IMR-90 (cell line): ENCODE measurements around the gene TCEAL1. TPM values are rescaled to one million over a fixed set of nuclear protein-coding genes. Genes with fewer than 3 reads are reported as not detected.

Experiments
- ATAC-seq: fragments of 200-7000 bp; cut with Tn5 transposase; 2 replicates; pipeline ENCODE4 v1.9.1; 2020; ENCODE audit warnings: low read depth, mild to moderate bottlenecking, moderate library complexity
- BruUV-seq: library from RNA; stranded (reverse); fragments of 400-500 nt; replicated peaks from 2 replicates; lab custom pipeline; 2021; lab: Mats Ljungman, UMichigan
- CTCF ChIA-PET: fragments of 300-600 bp; formaldehyde crosslinking; extraction: SDS; loops from one replicate; lab custom pipeline; 2021; ENCODE audit warnings: antibody characterized with exemption; lab: Yijun Ruan, JAX
- POLR2A ChIA-PET: fragments of 300-600 bp; sonication (Branson Sonifier 250); formaldehyde crosslinking; loops from one replicate; lab custom pipeline; 2022; ENCODE audit warnings: antibody characterized with exemption; ENCODE audit not compliant: unreplicated experiment; lab: Charles Lee
- DNase-seq: peaks from one replicate; pipeline ENCODE4 v3.0.0; 2013
- H2AFZ ChIP-seq: replicated peaks from 2 replicates; pipeline ENCODE3; 2013; ENCODE audit warnings: low read length, mild to moderate bottlenecking; ENCODE audit not compliant: poor library complexity
- H2AK5ac ChIP-seq: 2 replicates; pipeline ENCODE4 v1.6.1; 2013; ENCODE audit warnings: low read depth, low read length, inconsistent platforms
- H2AK9ac ChIP-seq: replicated peaks from 2 replicates; pipeline ENCODE3; 2013; ENCODE audit warnings: mild to moderate bottlenecking, low read depth, low read length, moderate library complexity; ENCODE audit not compliant: poor library complexity
- H2BK120ac ChIP-seq: 2 replicates; pipeline ENCODE4 v1.6.1; 2013; ENCODE audit warnings: low read depth, low read length, inconsistent platforms
- H2BK15ac ChIP-seq: 3 replicates; pipeline ENCODE4 v1.6.1; 2013; ENCODE audit warnings: low read depth, low read length, inconsistent platforms
- H2BK20ac ChIP-seq: 2 replicates; pipeline ENCODE4 v1.6.1; 2013; ENCODE audit warnings: low read depth, mild to moderate bottlenecking, inconsistent platforms, low read length, moderate library complexity
- H2BK5ac ChIP-seq: 2 replicates; pipeline ENCODE4 v1.6.1; 2013; ENCODE audit warnings: mild to moderate bottlenecking, low read depth, low read length, inconsistent platforms; ENCODE audit not compliant: poor library complexity, severe bottlenecking
- H3K14ac ChIP-seq: replicated peaks from 2 replicates; pipeline ENCODE4 v1.6.1; 2013; ENCODE audit warnings: low read depth, low read length, inconsistent platforms
- H3K18ac ChIP-seq: 2 replicates; pipeline ENCODE4 v1.6.1; 2013; ENCODE audit warnings: low read depth, low read length, control low read depth
- H3K23ac ChIP-seq: 2 replicates; pipeline ENCODE4 v1.6.1; 2013; ENCODE audit warnings: low read depth, low read length, inconsistent platforms
- H3K27ac ChIP-seq: 2 replicates; pipeline ENCODE4 v1.5.1; 2013; ENCODE audit warnings: mild to moderate bottlenecking, control low read depth, low read length; ENCODE audit not compliant: insufficient read depth
- H3K27me3 ChIP-seq: 2 replicates; pipeline ENCODE4 v1.6.1; 2013; ENCODE audit warnings: low read length; ENCODE audit not compliant: control insufficient read depth, insufficient read depth
- H3K36me3 ChIP-seq: 2 replicates; pipeline ENCODE4 v1.6.1; 2013; ENCODE audit warnings: low read length, mixed read lengths; ENCODE audit not compliant: control insufficient read depth, insufficient read depth
- H3K4ac ChIP-seq: 2 replicates; pipeline ENCODE4 v1.6.1; 2013; ENCODE audit warnings: low read depth, low read length, inconsistent platforms
- H3K4me1 ChIP-seq: 2 replicates; pipeline ENCODE4 v1.6.1; 2013; ENCODE audit warnings: low read length, mixed read lengths; ENCODE audit not compliant: control insufficient read depth, insufficient read depth
- H3K4me2 ChIP-seq: 2 replicates; pipeline ENCODE4 v1.6.1; 2013; ENCODE audit warnings: low read depth, mild to moderate bottlenecking, control low read depth, low read length, moderate library complexity
- H3K4me3 ChIP-seq: 2 replicates; pipeline ENCODE4 v1.5.1; 2013; ENCODE audit warnings: low read depth, mild to moderate bottlenecking, control low read depth, low read length, moderate library complexity; ENCODE audit not compliant: insufficient read depth
- H3K56ac ChIP-seq: 2 replicates; pipeline ENCODE4 v1.6.1; 2013; ENCODE audit warnings: low read length, inconsistent platforms; ENCODE audit not compliant: insufficient read depth; ENCODE audit errors: extremely low read depth
- H3K79me1 ChIP-seq, 2 experiments: 2 replicates each; pipeline ENCODE4 v1.6.1; 2013; ENCODE audit warnings: low read length in 2 of 2, inconsistent platforms in 1 of 2, low read depth in 1 of 2
- H3K9ac ChIP-seq: 2 replicates; pipeline ENCODE4 v1.6.1; 2013; ENCODE audit warnings: low read depth, low read length, control low read depth
- H3K9me1 ChIP-seq: 2 replicates; pipeline ENCODE4 v1.6.1; 2013; ENCODE audit warnings: low read length, inconsistent platforms; ENCODE audit not compliant: insufficient read depth
- H3K9me3 ChIP-seq: 2 replicates; pipeline ENCODE4 v1.6.1; 2013; ENCODE audit warnings: low read length; ENCODE audit not compliant: control insufficient read depth, insufficient read depth
- H4K20me1 ChIP-seq: 2 replicates; pipeline ENCODE4 v1.6.1; 2013; ENCODE audit warnings: low read length, inconsistent platforms; ENCODE audit not compliant: insufficient read depth
- H4K5ac ChIP-seq: 2 replicates; pipeline ENCODE4 v1.6.1; 2013; ENCODE audit warnings: mild to moderate bottlenecking, low read depth, low read length, control low read depth
- H4K8ac ChIP-seq, 2 experiments: 2 replicates each; pipeline ENCODE4 v1.6.1; 2013; ENCODE audit warnings: low read depth in 2 of 2, low read length in 2 of 2, control low read depth in 1 of 2, inconsistent platforms in 1 of 2
- H4K91ac ChIP-seq: 2 replicates; pipeline ENCODE4 v1.6.1; 2013; ENCODE audit warnings: low read depth, low read length, inconsistent platforms; ENCODE audit not compliant: insufficient read depth
- BHLHE40 ChIP-seq: fragments of 150-350 bp; IDR thresholded peaks from 2 replicates; pipeline ENCODE4 v1.6.1; 2016; ENCODE audit warnings: mild to moderate bottlenecking, low read depth, low read length
- CEBPB ChIP-seq: IDR thresholded peaks from 2 replicates; pipeline ENCODE4 v1.6.1; 2012; ENCODE audit warnings: low read depth, low read length, improper control_type of control experiment
- CHD1 ChIP-seq: IDR thresholded peaks from 2 replicates; pipeline ENCODE4 v1.6.1; 2012; ENCODE audit warnings: low read depth, low read length, improper control_type of control experiment
- ELK1 ChIP-seq: fragments of 150-350 bp; IDR thresholded peaks from 2 replicates; pipeline ENCODE4 v1.6.1; 2016; ENCODE audit warnings: low read depth, mild to moderate bottlenecking, low read length, moderate library complexity, borderline replicate concordance
- FOS ChIP-seq: fragments of 150-350 bp; IDR thresholded peaks from 2 replicates; pipeline ENCODE4 v1.6.1; 2016; ENCODE audit warnings: low read depth, low read length
- MAFK ChIP-seq: IDR thresholded peaks from 2 replicates; pipeline ENCODE4 v1.6.1; 2012; ENCODE audit warnings: low read depth, low read length, improper control_type of control experiment
- MAZ ChIP-seq: IDR thresholded peaks from 2 replicates; pipeline ENCODE4 v1.6.1; 2012; ENCODE audit warnings: low read depth, mild to moderate bottlenecking, low read length, improper control_type of control experiment, moderate library complexity, borderline replicate concordance
- MXI1 ChIP-seq: IDR thresholded peaks from 2 replicates; pipeline ENCODE4 v1.6.1; 2012; ENCODE audit warnings: low read depth, mild to moderate bottlenecking, low read length, moderate library complexity, borderline replicate concordance
- NFE2L2 ChIP-seq: fragments of 150-350 bp; IDR thresholded peaks from 2 replicates; pipeline ENCODE4 v1.6.1; 2016; ENCODE audit warnings: low read depth, mild to moderate bottlenecking, low read length
- POLR2A ChIP-seq: IDR thresholded peaks from 2 replicates; pipeline ENCODE4 v1.6.1; 2012; ENCODE audit warnings: mild to moderate bottlenecking, low read depth, low read length
- RAD21 ChIP-seq: IDR thresholded peaks from 2 replicates; pipeline ENCODE4 v1.6.1; 2012; ENCODE audit warnings: low read length, improper control_type of control experiment
- RCOR1 ChIP-seq: IDR thresholded peaks from 2 replicates; pipeline ENCODE4 v1.6.1; 2012; ENCODE audit warnings: mild to moderate bottlenecking, low read length, improper control_type of control experiment; ENCODE audit not compliant: insufficient replicate concordance
- RFX5 ChIP-seq: IDR thresholded peaks from 2 replicates; pipeline ENCODE4 v1.8.0; 2012; ENCODE audit warnings: low read depth, mild to moderate bottlenecking, low read length, moderate library complexity
- SMC3 ChIP-seq: fragments of 150-350 bp; IDR thresholded peaks from 2 replicates; pipeline ENCODE4 v1.6.1; 2016; ENCODE audit warnings: low read depth, mild to moderate bottlenecking, antibody characterized with exemption, low read length, moderate library complexity
- USF2 ChIP-seq: fragments of 150-350 bp; IDR thresholded peaks from 2 replicates; pipeline ENCODE4 v1.6.1; 2017; ENCODE audit warnings: mild to moderate bottlenecking, antibody characterized with exemption, low read length, low read depth
- dilution Hi-C: fragments of 300-500 bp; cut with HindIII; formaldehyde crosslinking; loops from one replicate; pipeline ENCODE4 v1.14.3; 2018; ENCODE audit warnings: low sequenced_read_pairs; ENCODE audit not compliant: unreplicated experiment
- in situ Hi-C: fragments of 300-500 bp; cut with MboI; formaldehyde crosslinking; loops from 3 replicates; pipeline ENCODE4 v1.14.3; 2019; ENCODE audit warnings: low sequenced_read_pairs, inconsistent platforms, mixed read lengths
- intact Hi-C: fragments of 100-400 bp; cut with micrococcal nuclease; formaldehyde crosslinking; loops from 2 replicates; pipeline ENCODE4 v1.10.0; 2022
- polyA plus RNA-seq, 3 experiments: library from polyadenylated mRNA; depleted of rRNA; stranded (reverse); fragments of >200 nt; gene quantifications; 2 replicates each; pipeline ENCODE4 v1.2.3, GENCODE V29; 2012; ENCODE audit warnings: low replicate concordance in 1 of 3
- total RNA-seq: library from RNA; depleted of rRNA; stranded (reverse); fragments of >200 nt; gene quantifications from 2 replicates; pipeline ENCODE4 v1.2.3, GENCODE V29; 2012
- TF ChIP-seq, protein P1 (sequence below): conservative IDR thresholded peaks from 2 replicates; pipeline ENCODE4 v1.5.1; 2012; ENCODE audit warnings: mild to moderate bottlenecking, low read depth, low read length, improper control_type of control experiment

The TCEAL1 gene
- total and polyA plus RNA-seq, 2 of the 4 experiments (the other 2 are of a cell fraction) = 9.1 to 21.8 TPM

DNA sequence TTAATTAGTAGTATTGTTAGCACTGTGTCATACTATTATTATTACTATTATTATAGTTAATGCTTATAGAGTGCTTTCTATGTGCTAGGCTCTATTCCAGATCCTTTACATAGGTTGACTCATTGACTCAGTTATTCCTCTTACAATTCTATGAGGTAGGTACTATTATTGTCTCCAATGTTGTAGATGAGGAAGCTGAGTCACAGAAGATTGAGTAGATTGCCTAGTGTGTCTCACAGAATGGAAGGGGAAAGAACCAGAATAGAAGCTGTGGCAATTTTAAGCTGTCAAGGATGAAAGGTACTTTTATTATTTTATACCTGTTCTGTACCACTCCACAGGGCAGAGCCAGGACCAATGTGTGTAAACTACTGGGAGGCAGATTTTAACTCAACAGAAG lies 1.9 kb upstream of the TCEAL1 start:
- Histone ChIP-seq H4K20me1 (no peaks in the 10 kb centered on the region), H3K9ac (no peak overlapping the region), H3K27ac (no peak overlapping the region), H4K91ac (no peak overlapping the region), H3K4me3 (no peak overlapping the region), H3K4me1 (no peaks in the 10 kb centered on the region), H3K23ac (no peak overlapping the region), H3K36me3 (no peaks in the 10 kb centered on the region), H3K27me3 (no peaks in the 10 kb centered on the region), H3K18ac (no peak overlapping the region), H2AK5ac (no peak overlapping the region), H3K9me3 (no peaks in the 10 kb centered on the region), H3K4ac (no peak overlapping the region), H3K79me1 (peaks cover 0 to 9% of the 10 kb centered on the region in 2 experiments; a peak in 1 of 4 replicates), H2AK9ac (no peak overlapping the region), H2BK20ac (no peak overlapping the region), H2BK15ac (no peak overlapping the region), H4K8ac (no peak overlapping the region), H2BK5ac (no peak overlapping the region), H3K56ac (no peak overlapping the region), H2AFZ (no peak overlapping the region), H3K14ac (no peak overlapping the region), H3K4me2 (no peak overlapping the region), H3K9me1 (peaks cover 3% of the 10 kb centered on the region; the same call in 1 of the 2 replicates), H4K5ac (no peak overlapping the region), H2BK120ac (no peak overlapping the region)
- no peak for ATAC-seq
- POLR2A ChIA-PET = no interaction called here
- dilution Hi-C loops (no loop called here), intact Hi-C loops (loop anchor here (5.0 kb wide), 1 partner anchor 50 kb away; no protein-coding TSS in a partner anchor), in situ Hi-C loops (no loop called here)
- peak; percentile 55 for DNase-seq
- BruUV-seq = no TSS peak
- TF ChIP-seq CHD1 = no peak
- no peak for TF ChIP-seq MAFK
- no peak for TF ChIP-seq CEBPB
- TF ChIP-seq SMC3 = no peak
- TF ChIP-seq, protein P1, sequence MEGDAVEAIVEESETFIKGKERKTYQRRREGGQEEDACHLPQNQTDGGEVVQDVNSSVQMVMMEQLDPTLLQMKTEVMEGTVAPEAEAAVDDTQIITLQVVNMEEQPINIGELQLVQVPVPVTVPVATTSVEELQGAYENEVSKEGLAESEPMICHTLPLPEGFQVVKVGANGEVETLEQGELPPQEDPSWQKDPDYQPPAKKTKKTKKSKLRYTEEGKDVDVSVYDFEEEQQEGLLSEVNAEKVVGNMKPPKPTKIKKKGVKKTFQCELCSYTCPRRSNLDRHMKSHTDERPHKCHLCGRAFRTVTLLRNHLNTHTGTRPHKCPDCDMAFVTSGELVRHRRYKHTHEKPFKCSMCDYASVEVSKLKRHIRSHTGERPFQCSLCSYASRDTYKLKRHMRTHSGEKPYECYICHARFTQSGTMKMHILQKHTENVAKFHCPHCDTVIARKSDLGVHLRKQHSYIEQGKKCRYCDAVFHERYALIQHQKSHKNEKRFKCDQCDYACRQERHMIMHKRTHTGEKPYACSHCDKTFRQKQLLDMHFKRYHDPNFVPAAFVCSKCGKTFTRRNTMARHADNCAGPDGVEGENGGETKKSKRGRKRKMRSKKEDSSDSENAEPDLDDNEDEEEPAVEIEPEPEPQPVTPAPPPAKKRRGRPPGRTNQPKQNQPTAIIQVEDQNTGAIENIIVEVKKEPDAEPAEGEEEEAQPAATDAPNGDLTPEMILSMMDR = no peak
- no peak for TF ChIP-seq USF2
- TF ChIP-seq BHLHE40 = no peak
- no peak for TF ChIP-seq RFX5
- TF ChIP-seq MAZ = no peak
- no peak for TF ChIP-seq FOS
- no peak for TF ChIP-seq NFE2L2
- no peak for TF ChIP-seq RAD21
- TF ChIP-seq MXI1 = no peak
- TF ChIP-seq POLR2A = no peak
- no peak for TF ChIP-seq RCOR1
- TF ChIP-seq ELK1 = no peak
- CTCF ChIA-PET = no interaction called here
